EH (cell line): ENCODE data around the gene LAPTM4A.
A peak's percentile ranks its signal among the peaks of the same experiment; 100 is the strongest.
"Not testable (repeated sequence)": the region's sequence is repeated elsewhere in the genome, so short reads cannot be mapped to it uniquely, and the experiment has no call there.

ENCODE experiments used
- DNase-seq: peaks from one replicate; pipeline ENCODE4 v3.0.0-alpha.2; 2015; ENCODE audit warnings: low read depth

The LAPTM4A gene

DNA sequence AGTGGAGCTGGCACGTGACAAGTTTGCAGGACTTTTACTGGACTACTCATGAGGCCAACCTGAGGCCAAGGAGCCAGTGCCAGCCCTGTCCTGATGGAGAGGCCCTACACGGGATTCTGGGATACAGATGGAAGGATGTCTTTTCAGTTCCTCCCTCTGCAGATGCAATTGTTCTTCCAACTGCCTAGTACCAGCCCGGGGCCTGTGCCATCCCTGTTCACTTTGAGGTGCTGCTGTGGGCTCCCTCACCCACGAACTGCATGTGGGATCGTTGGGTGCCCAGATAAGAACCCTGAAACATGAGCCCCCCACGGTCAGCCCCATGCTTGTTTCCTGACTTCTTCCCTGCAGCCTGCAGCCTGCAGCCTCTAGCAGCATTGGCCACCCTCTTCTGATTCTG lies 25.3 kb upstream of the LAPTM4A start:
- DNase-seq = no peak

DNA sequence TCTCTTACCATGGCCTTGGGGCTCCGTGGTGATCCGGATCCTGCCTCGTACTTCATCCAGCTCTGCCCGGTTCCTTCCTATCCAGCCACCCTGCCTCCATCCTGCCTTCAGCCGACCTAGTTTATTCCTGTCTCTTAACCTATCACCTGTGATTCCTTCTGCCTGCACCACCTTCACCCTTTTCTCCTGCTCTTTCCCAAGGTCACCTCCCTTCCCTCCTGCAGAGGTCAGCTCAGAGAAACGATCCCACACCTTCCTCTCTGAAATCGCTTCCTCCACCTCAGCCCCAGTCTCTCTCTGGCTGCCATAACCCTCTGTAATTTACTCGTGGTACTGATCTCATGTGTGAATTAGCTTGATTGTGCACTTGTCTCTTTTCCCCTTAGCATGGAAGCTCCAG lies 23.5 kb upstream of the LAPTM4A start:
- DNase-seq = no peak

DNA sequence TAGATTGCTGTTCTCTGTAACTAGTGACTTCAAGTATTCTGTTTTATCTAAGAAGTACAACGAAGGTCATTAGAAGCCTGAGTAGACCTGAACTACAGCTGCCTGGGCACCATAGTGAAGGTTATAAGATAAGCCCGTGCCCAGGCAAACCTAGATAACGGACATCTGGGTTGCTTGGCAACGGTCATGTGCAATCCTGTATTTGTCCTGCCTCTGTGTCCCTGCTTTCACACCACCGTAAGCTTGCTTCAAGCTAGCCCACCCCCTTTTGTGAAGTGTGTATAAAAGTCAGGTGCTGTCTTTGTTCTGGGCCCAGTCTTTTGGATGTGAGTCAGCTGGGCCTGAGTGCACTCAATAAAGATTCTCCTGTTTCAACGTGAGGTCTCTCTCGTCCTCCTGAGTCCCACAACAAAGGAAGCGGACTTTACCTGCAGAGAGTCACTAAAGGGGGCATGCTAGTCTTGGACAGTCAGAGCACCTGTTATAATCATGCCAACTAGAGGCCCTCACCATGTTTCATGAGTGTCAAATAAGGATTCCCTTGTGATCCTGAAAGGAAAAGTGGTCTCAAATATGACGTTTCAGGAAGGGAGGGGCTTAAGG lies 22.7 kb upstream of the LAPTM4A start:
- DNase-seq = not testable (repeated sequence)

DNA sequence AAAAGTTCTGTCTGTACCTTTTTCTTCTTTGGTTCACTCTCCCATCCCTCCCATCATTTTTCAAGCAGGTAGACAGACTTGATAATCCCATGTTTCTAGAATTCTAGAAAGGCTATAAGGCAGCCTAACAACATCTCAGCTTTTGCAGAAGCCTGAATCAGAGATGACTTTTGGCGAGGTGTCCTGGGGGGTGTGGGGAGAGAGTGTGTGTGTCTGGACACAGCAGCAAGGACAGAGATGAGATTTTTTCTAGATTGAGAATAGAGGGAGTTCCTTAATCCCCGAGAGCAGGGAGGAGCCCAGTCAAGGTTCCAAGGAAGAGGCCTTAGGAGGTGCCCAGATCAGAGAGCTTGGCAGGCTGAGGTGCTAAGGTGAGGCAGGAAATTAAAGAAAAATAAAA lies 22.0 kb upstream of the LAPTM4A start:
- peak; percentile 15 for DNase-seq

DNA sequence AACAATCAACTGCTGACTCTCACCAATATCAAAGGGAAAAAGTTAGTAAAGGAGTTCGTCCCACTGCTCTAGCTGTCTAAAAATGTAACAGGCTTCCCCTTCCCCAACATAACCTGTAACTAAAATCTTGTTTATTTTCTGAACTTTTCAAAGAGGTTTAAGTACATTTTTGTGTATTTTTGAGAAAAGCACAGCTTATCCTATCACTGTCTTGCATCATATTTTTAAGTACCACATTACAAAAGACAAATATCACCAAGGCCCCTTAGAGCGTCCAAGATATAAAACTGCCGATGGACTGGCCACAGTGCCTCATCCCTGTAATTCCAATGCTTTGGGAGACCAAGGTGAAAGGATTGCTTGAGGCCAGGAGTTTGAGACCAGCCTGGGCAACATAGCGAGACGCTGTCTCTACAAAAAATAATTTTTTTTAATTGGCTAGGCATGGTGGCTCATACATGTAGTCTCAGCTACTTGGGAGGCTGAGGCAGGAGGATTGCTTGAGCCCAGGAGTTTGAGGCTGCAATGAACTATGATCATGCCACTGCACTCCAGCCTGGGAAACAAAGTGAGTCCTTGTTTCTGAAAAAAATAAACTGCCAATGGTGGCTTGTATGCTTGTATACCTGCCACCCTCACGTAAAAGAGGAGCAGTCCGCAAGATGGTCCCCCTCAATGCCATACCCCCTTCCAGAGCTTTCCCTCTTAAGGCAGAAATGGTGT lies 21.2 kb upstream of the LAPTM4A start:
- DNase-seq = peak; percentile 49

DNA sequence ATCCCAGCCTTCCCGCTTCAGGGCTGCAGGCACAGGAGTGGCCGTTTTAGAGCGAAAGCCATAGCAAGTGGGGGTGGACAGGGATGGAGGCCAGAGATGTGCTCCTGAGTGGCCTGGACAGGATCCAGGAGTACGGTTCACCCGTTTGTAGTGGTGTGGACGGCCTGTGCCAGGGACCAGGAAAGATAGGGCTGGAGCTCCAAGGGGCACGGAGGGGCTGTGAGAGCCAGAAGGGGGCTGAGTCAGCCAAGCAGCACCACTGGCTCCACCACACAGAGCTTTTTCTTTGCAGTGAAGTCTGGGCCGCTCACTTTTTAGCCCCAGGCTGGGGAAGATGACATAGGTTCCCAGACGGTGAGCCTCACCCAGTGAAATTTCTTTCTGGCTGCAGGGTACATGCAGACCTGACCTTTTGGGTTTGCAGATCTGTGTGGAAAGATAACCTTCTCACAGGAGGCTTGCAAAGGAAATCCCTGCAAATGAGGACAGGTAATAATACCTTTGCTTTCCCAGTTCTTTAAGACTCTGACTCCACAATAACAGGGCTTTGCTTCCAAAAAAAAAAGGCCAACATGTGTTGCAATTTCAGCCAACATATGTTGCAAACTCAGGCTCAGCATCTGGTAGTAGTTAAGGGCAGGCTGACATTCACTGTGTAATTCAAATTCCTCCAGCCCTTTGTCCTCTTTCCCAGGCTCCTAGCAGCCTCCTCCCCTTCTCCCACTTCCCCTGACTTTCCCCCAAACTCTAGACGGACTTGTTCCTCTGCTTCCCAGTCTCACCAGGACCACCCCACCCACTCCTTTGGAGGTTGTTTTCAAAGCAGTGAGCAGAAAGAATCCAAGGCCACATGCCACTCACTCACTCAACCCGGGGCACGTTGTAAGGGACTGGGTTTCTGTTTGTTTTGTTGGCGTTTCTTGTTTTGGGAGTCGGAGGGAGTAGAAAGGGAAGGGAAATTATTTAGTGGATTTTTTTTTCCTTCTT lies 20.3 kb upstream of the LAPTM4A start:
- DNase-seq = peak; percentile 99

DNA sequence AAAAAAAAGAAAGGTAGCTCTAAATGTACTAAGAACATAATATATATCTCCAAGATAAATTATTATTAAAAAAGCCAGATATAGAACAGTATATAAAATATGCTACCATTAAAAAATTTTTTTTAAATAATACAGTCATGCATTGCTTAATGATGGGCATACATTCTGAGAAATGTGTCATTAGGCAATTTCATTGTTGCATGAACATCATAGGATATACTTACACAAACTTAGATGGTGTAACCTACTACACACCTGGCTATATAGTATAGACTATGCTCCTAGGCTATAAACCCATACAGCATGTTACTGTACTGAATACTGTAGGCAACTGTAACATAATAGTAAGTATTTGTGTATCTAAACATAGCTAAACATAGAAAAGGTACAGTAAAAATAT lies 18.3 kb upstream of the LAPTM4A start:
- DNase-seq = no peak

DNA sequence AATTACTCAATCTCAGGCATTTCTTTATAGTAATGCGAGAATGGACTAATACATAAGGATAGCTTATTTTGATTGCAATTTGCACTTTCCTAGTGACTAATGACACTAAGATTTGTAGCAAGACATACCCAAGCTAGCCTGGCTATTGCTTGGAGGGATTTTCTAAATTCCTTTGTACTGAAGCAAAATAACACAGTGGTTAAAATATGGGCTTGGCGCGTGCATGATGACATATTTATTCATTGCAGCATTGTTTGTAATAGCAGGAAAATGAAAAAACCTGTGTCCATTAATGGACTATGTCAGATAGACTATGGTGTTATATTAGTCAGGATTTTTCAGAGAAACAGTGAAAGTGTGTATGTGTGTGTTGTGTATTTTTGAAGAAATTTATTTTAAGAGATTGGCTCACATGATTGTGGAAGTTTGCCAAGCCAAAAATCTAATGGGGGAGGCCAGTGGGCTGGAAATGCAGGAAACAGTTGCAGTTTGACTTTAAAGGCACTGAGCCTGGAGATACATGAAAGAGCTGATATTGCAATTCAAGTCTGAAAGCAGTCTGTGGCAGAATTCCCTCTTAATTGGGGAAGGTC lies 16.7 kb upstream of the LAPTM4A start:
- peak; percentile 99 for DNase-seq

DNA sequence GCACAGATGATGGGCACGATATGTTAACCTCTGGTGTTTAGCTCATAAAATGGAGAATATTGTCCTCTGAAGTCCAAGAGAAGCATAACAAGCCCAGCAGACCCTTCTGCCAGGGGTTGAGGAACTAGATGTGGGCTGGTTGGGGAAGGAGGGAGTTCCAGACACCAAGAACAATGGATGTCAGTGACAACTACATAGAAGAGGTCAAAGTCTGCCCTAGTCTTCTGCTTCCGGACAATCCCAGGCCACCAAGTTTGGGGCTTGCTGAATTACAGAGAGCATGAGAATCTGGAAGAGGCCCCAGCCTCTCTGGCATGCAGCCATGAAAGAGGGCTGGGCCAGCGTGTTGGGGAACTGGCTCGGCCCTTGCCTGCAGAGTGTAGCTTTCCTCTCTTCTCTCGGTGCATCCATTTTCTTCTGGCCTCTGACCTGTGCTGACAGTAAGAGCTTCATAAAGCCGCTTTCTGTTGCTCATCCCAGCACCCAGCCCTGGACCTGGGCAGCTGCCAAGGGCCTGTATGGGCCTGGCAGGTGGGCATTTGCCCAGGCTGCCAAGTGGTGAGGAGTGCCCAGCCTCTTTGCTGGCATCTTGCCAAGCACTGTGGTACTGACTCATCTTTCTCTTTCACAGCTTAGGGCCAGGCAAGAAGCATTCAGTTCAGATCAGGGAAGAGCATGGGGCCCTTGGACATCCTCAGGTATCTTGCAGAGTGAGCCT lies 14.6 kb upstream of the LAPTM4A start:
- peak; percentile 58 for DNase-seq

DNA sequence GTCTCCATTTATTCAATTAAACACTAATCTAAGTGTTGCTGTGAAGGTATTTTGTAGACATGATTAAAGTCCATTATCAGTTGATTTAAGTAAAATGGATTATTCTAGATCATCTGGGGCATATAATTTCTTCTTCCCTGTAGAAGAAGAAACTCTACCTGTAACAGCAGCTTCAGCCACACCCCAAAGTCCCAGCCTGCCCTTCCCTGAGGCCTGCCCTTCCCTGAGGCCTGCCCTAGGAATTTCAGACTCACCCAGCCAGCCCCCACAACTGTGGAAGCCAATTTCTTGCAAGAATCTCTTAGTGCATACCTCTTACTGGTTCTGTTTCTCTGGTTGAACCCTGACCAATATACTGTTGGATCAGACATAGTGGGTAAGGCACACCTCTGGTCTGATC lies 13.4 kb upstream of the LAPTM4A start:
- DNase-seq = no peak

DNA sequence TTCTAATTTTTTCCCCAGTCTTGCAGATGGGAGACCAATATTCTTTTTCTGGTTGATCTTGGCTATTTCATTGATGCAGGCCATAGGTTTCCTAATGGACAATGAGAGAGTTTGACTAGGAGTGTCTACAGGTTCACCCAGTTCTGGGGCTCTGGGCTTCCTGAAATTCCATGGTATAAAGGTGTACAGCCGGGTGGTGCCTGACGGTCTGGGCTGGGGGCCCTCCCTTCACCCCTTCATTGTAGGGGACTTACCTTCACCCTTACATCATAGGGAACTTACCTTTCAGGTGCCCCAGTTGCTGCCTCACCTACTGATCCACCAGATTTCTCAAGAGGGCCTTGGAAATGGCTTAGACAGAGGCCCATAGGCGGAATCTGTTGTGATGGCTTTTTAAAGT lies 13.0 kb upstream of the LAPTM4A start:
- no peak for DNase-seq

DNA sequence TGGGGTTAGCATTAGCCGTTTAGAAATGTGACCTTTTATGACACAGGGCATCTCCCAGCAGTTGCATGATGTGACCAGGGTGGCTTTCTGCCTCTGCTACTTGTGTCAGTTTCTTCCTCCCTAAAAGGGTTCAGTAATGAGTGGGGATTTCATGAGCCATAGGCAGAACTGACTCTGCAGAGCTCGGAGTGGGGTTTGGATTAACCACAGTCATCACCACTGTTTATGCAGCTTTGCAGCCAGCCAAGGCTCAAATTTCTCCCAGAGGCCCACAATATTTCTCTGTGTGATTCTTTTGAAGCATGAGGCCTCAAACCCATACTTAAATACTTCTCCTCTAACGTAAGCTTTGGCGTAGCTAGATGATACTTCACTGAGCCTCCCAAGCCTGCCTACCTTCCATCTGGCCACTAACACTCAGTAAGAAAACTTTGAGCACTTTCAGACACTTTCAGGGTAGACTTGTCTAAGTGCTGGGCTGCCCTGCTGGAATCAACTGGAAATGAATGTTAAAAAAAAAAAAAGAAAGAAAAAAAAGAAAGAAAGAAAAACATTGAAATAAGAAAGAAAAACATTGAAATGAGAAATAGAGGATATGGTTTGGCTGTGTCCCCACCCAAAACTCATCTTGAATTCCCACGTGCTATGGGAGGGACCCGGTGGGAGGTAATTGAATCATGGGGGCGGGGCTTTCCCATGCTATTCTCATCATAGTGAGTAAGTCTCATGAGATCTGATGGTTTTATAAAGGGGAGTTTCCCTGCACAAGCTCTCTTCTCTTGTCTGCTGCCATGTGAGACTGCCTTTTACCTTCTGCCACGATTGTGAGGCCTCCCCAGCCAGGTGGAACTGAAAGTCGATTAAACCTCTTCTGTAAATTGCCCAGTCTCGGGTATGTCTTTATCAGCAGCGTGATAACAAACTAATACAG lies 11.5 kb upstream of the LAPTM4A start:
- DNase-seq = peak; percentile 91

DNA sequence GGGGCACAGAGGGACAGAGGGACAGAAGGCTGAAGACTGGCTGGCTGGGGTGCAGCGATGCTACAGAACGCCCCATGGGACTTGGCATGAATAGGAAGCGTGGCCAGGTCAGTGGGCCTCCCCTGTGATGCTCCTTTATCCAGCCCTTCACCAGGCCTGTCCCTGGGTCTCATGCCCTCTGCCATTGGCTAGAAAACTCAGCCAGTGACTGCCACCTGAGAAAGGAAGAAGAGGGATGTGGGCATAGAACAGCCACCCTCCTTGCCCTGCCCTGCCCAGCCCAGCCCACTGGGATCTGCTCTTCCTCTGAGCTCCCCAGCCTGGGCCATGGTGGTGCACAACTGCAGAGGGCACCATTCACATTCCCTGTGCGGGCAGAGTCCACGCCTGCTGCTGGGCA lies 10.5 kb upstream of the LAPTM4A start:
- no peak for DNase-seq

DNA sequence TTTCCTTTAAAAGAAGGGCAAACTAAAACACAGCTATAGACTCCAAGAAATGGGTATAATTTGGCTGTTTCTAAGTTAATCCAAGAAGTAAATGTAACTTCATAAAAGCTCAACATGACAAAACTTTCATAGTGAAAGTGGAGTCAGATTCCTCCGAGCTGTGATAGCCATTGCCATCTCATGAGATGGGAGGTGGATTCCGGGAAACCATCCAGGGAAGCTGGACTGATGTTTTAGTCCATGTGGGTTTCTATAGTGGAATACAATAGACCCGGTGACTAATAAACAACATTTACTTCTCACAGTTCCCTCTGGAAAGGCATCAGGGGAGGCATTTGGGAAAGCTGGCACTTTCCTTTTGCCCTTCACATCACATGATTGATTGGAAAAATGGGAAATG lies 10.0 kb upstream of the LAPTM4A start:
- peak; percentile 81 for DNase-seq

DNA sequence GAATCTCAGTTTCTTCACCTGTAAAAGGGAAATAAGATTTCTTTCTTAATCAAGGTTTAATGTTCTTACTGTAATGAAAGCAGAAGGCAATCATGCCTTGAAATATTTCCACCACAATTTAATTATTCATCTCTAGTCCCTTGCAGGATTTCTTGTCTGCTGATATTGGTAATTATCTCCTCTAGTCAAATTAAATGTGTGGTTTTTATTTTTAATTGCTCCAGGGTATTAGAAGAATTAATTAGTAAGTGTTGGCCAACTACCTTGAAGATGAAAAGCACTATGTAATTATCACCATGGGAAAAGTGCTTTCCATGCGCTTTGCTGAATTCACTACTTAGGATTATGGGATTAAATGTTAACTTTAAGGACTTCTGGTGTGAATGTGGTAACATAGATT lies 8.7 kb upstream of the LAPTM4A start:
- no peak for DNase-seq

DNA sequence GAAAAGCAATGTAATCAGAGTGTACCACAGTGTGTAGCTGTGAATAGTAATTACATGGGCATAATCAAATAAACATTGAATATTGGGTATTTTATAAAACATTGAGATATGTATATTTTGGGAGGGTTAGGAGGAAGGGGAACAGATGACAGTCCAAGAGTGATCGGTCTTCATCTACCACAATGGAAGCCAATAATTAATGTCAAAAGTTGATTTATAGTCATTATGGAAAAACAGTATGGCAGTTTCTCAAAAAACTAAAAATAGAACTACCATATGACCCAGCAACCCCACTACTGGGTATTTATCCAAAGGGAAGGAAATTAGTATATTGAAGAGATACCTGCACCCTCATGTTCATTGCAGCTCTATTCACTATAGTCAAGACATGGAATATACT lies 5.8 kb upstream of the LAPTM4A start:
- no peak for DNase-seq

DNA sequence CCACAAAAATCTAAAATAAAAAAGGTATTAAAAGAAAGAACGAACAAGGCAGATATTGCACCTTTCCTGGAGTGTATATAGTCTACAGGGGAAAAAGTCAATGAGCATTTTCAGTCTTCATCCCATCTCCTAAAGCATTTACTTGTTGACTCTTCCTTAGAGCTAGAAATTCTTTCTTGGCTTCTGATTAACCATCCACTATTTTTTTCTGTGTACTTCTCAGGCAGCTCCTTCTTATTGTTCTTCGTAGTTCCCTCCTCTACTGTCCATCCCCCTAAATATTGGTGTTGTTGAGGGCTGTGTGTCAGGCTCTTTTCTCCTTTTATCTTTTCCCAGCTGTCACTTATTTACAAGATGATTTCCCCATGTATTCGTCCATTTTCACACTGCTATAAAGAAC lies 3.5 kb upstream of the LAPTM4A start:
- no peak for DNase-seq

DNA sequence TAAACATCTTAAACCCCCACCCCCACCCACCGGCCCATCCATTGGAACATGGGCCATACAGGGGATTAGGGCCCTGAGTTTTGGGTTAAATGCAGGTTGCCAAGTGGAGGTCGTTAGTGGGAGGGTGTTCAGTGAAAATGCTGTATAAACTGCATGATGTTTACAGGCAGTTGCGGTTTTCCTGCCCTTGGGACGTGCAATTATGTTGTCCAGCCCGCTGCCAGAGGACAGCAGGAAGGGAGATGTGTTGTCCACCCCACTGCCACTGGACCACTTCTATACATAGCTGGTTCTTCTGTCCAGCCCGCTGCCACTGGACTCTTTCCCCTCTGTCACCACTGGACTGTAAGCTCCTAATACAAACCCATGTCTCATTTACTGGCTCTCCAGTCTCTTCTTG lies 2.7 kb upstream of the LAPTM4A start:
- no peak for DNase-seq

DNA sequence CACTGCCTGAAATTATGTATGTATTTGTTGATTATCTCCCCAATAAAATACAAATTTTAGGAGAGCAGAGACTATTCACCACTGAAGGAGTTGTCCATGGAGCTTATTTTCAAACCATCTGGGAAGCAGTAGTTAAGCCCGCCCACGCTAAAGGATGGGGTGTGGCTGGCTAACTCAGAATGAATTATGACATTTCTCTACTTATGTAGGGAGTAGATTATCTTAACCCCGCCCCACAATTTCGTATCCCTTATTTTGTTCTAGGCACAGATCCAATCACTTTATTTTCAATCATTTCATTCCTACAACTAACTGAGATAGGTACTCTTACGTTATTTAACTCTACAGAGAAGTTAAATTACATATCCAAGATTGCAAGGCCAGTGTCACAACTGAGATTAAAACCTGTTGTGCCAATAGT lies 1.4 kb upstream of the LAPTM4A start:
- peak; percentile 68 for DNase-seq

DNA sequence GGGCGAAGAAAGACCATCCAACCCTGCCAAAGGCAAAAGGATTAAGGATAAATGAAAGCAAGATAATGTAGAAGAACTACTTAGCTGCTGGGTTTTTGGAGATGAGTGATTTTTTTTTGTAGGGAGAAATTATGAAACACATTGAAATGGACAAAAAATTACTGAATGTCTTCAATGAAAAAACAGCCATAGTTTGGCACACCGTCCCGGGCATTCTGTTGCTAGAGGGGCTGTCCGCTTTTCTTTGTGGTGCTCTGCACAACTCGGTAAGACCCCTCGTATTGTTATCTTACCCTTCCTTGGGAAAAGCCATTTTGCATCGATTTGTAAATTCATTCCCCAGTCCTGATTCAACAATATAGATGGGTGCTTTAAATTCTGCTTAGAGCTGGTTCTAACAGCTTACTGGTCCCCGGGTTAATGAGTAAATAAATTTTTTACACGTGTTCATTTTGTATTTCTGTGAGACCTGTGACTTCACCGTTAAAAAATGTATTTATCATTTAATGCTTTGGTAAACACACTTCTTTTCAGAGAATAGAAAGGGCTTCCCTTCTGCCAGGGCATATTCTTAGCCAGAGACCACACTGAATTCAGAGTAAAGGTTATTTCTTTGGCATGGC lies 912 bp upstream of the LAPTM4A start:
- peak; percentile 42 for DNase-seq
